ENCODE results near the gene PLCH1.

PLCH1 gene

DNA sequence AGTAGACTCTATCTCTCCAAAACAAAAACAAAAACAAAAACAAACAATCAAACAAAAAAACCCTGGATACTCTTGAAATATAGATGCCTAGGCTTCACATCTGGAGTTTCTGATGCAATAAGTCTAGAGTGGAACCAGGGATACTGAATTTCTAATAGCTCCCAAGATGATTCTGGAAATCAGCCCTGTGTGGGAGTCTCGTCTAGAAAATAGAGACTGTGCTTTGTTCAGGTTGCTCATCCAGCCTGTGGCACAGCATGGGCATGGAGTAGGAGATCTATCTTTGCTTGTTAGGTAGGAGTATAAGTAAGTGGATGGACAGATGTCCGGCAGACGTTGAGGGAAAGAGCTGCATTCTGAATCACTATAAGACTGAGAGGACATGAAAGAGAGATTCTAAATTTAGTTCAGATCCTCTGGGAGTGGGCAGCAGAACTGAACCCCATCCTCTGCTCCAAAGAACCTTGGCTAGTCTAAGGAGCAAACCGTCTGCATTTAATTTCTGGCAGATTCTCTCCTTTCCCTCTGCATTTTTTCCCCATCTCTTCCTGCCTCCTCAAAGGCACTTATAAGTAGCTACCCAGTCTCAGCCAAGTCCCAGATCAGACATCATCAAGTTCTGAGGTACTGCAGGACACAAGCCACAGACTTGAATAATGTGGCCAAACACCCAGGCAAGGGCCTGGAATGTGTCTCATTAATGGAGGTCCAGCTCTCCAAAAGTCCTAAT is 358.8 kb downstream of the PLCH1 start:
- no peak for DNase-seq (ENCODE audit: low read depth)

DNA sequence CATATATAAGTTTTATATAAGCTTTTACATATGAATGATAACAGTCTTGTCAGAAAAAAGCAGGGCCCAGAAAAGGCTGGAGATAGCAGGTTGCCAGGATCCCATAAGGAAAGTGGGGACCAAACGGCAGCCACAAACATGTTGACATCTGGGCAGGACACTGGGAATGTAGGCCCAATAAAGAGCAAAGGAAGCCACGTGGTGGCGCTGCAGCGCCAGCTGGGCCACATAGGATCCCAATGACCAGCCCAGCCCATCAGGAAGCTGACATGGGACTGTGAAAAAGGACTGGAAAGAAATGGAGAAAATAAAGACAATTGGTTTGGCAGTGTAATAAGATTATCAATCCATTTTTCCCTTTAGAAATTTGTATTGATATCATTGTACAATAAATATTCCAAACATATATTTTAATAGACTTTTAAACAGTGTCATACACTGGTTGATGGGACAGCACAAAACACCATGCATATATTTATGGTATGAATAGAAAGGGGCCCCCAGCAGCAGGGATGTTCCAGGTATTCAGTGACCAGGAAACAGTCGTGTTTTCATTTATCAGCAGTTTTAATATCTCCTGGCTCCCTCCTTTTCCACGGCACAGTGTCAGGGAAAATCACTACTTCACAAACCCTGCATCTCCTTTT is 362.4 kb downstream of the PLCH1 start:
- peak; percentile 75 for DNase-seq (ENCODE audit: low read depth)

DNA sequence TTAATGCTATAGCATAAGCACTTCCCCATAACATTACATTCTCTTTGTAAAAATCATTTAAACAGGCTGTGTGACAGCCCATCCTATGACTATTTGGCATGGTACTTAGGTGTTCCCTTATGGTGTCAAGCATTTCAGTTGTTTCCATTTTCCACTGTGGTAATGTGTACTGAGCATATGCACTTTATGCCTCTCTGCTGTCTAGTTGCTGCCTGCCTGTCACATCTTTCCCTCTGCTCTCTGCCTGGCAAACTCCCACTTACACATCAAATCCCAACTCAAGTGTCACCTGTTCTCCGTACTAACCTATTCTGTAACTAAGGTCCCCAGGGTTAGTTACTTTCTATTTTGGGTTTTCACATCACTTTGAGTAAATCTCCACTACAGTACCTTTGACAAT is 367.0 kb downstream of the PLCH1 start:
- no peak for DNase-seq (ENCODE audit: low read depth)

DNA sequence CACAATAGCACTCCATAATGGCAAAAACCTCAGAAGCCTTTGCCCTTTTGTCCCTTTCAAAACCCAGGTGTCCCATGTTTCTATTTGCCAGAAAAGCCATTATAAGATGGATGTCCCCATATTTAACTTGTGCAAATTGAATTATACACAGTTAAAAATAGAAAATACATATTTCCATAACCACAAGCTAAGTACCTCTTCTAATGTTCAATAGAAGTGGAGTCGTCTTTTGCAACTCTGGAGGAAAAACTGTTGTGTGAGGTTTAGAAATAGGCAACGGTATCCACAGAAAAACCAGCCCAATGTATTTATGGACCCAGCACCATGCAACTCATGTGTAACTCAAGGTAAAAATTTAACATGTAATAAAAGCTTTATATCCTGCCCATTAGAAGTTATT is 367.8 kb downstream of the PLCH1 start:
- no peak for DNase-seq (ENCODE audit: low read depth)

DNA sequence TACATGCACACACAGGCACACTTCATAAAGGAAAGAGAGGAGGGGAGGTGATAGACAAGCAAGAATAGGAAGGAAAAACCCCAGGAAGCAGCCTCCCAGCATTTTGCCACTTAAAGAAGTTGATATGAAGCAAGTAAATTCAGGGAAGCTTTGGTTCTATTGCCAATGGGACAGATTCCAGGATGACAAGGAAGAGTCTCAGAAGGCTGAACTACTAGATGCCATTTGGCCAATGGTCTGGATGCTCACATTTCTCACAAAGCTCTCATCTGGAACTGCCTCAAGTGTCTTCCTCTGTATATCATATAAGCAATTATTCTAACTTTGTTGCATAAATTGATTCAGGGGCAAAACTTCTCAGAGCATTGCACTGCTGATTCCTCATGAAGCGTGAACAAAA is 372.6 kb downstream of the PLCH1 start:
- no peak for DNase-seq (ENCODE audit: low read depth)

DNA sequence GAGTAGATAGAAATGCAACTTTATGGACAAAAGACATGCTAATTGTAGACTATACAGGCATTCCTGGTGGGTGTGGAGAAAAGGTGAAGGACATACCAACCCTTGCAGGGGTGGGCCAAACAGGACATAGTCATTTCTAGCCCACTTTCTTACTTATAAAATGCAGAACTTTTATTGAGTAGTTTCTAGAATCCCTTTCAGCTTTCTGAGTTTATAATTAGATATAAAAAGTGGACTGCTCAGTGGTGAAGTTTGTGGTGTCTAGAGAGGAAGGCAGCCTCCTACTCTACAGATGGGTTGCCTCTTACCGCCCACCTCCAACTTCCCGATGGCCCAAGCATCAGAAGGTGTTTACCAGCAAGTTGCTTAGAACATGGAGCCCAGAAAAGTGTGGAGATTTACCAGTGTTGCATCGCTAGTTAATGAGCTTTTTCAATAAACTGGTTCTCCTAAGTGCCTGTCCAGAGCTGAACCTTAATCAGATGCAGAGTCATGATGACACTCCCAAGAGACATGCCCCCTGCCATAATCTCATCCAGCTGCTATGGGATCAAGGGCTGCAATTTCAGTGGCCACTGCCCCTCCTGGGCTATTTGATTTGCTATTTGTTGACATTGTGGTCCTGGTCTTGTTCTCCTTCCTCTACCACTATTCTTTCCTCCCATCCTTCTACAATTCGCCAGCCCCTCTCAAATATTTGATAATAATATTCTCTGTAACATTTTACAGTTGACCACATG is 373.9 kb downstream of the PLCH1 start:
- DNase-seq (ENCODE audit: low read depth), result no peak

DNA sequence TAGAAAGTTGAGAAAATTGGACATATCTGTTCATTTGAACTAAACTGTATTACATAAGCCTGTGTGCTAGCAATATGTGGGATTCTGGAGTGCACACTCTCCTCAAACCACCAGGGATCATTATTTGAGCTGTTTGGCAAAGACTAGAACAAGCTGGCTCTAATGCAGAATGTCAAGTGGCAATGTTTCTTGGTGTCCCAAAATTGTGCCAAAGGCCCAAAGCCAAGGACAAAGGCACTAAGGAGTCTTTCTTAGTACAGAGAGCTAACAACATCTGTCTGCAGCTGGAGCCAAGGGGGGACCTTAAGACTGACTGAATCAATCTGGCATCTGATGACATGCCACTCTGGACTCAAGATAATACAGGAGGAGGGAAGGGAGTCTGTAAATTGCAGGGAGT is 374.7 kb downstream of the PLCH1 start:
- no peak for DNase-seq (ENCODE audit: low read depth)

DNA sequence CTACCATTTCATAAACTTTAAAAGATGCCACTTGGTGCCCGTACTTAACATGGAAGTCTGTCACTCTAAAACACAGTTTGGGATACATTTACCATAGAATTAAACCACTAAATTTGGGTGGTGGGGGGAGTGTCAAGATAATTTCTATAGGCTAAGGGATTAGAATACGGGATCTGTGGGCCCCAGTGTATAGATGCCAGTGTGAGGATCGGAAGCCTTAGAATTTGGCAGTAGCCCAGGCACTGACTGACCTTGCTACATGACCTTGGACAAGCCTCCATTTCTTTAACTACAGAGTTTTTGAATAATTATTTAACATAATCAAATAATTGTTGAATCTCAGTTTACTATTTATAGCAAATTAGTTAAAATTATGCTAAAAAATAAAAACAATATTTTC is 375.1 kb downstream of the PLCH1 start:
- DNase-seq (ENCODE audit: low read depth), result no peak

DNA sequence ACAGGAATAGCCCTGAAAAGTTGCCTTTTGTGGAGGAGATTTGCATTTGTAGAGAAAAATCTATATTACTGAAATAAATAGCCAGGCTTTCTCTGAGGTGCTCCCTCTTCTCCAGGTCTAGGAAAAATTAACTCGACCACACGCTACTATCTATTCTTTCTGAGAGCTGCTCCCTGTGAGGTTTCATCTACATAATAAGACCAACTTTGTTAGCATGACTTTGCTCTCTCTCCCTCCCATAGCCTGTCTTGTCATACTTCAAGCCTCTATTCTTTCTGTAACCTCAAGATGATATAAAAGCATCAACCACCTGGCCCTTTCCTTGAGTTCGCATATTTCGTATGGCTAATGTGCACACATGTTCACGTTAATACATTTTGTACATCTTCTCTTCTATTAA is 375.6 kb downstream of the PLCH1 start:
- DNase-seq (ENCODE audit: low read depth), result no peak

DNA sequence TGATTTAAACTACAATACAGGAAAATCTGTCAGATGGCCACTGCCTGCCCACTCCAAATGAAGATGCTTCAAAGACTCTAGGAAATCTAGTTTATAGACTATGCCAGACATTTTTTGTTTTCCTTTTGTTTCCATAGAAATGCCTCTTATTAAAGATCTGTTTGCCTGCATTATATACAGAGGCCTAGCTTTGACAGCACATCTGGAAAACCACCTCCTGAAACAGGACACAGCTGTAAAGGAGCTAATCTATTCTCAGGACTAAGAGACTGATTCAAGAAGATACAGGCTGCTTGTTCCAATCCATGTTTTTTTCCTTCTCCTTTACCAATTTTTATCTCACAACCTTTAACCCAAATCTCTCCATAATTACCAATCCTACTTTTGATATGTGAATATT is 376.1 kb downstream of the PLCH1 start:
- DNase-seq (ENCODE audit: low read depth), result no peak

DNA sequence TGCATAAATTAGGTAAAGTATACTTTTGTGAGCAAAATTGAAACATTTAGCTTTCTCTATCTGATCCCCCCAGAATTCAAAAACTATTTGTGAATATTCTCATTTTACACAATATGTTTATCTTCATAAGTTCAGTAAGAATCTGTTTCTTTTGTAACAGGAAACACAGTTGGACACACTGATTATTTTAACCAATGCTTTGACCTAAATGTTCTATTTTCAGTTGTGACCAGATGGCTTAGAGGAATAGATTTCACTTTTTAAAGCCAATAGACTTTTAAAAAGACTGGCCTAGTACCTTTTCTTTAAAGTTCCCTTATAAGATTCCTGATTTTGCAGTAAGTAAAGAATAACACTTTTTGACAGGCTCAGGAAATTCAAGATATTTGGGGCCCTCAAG is 377.4 kb downstream of the PLCH1 start:
- DNase-seq (ENCODE audit: low read depth), result no peak

DNA sequence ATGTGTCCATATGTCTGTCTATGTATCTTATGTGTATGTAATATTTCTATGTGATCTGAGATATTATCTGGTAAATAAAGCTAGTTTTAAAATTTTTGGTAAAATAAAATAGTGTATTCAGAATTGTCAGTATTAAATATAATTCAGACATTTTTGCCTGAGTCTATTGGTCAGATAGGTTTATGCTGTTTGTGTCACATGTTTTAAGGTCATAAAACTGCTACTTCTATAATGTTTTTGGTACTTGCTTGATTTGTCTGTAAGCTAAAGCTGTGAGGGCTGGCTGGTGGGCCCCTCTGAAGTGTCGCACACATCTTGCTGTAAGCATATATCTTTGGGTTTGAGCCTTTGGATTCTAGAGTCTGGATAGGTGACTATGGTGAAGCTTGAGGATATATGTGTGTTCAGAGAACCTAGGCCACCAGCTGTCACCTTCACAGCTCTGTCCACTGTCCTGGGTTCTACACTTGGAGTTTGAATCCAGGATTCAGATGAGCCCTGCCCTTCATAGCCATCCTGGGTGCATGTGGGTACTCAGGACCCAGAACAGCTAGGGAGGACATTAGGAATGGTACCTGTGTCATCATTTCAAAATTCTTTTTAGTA is 379.6 kb downstream of the PLCH1 start:
- no peak for DNase-seq (ENCODE audit: low read depth)

DNA sequence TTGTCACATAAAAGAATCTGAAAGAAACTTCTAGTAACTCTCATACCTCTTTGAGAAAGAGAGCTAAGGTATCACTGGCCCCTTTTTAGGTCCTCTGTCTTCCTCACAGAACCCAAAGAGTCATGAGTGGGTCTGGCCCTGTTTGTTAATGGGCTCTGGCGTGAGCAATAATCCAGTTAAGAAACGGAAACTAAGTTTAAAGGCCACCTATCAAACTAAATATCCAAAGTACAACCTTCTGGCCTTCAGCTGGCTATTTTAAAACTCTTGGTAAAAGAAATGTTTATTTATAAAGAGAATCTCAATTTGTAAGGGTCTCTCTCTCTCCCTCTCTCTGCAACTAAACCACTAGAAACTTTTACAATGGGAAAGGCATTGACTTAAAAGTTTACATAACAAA is 380.4 kb downstream of the PLCH1 start:
- no peak for DNase-seq (ENCODE audit: low read depth)

DNA sequence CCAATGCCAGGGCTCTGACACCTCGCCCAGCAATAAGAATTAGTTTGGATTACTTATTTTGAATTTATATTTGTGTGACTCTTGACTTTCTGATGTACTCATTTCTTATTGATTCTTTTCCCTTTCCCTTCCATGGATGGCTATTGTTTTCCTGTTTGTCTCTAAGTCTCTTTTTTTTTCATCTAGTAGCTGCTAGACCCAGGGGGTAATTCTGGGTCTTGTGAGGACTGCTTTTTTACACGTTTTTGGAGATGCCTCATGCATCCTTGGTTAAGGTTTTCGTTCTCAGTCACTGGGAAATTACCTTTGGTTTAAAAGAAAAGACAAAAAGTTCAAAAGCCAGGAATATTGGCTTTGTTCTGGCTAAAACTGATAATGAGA is 381.2 kb downstream of the PLCH1 start:
- DNase-seq (ENCODE audit: low read depth), result no peak

DNA sequence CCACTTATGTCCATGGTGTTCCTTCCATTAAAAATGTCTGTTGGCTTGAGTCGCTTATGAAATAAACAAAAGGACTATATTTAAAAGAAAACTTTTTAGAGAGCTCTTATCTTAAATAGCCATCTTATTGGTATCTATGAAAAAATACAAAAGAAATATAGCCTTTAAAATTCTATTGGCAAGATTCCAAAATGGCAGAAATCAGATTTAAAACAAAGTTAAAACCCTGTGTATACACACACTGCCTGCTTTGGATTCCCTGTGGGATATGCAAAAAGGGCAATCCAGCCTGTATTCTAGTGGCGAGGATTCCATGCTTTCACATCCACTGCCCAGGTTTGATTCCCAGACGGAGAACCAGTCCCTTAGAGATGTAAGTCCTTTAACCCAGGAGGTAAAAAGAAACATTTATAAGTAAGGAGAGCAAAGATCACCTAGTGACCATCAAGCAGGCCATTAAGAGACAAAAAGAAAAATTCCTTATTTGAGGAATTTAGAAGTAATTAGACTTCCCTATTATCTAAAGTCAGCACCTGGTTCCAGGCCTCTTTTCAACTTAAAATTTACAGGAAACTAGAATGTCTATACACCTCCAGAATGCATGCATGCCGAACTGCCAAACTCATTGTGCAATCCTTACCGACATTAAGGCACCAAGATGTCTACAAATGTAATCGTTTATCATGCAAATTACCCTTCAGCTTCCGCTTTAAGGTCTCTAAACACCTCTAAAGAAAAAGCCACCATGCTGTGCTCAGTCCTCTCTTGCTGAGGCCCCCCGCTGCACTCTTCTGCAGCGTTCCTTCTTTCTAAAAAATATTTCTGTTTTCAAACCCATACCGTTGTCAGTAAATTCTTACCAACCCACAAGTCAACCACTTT is 381.8 kb downstream of the PLCH1 start:
- DNase-seq (ENCODE audit: low read depth), result no peak

DNA sequence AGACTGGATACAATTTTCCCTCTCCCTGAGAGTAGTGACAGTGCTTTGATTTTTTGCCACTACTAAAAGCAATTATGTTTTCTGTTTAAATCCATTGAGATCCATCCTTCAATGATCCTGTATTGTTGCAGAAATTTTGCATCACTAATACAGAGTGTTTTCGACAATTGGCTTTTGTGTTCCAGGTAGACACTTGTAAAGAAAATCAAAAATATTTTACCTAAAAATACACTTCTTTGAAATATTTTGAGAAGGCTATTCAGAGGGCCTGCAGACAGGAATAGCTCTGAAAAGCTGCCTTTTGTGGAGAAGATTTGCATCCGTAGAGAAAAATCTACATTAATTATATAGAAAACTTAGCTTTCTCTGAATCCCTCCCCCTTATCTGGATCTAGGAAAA is 384.6 kb downstream of the PLCH1 start:
- no peak for DNase-seq (ENCODE audit: low read depth)

DNA sequence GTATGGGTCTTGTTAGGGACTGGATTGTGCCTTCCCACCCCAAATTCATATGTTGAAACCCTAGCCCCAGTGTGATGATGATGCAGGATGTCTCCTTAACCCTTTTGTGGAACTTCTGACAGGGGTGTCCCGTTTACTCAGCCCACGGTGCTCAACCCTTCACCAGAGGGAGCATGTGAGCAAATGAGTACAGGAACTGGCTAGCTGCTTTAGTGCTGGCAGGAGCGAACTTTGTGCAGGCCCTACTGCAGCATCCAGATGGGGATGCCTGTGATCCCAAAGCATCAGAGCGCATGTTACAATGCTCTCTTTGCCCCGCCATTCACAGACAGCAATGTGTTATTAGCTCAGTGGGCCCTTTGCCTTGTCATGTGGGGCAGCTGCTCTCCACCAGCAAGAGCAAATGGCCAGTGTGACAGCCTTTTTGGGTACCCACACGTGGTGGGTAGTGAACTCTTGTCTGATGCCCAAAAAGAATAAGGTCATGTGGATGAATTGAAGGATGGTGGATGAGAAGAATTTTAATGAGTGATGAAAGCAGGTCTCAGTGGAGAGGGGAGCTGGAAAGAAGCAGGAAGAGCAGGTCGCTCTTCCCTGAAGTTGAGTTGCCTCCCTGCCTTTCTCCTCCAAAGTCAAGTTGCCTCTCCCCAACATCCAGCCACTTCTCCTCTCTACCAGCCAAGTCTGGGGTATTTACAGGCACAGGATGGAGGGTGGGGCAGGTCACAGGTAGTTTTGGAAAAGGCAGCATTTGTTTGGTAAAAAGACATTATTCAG is 388.1 kb downstream of the PLCH1 start:
- peak; percentile 23 for DNase-seq (ENCODE audit: low read depth)

DNA sequence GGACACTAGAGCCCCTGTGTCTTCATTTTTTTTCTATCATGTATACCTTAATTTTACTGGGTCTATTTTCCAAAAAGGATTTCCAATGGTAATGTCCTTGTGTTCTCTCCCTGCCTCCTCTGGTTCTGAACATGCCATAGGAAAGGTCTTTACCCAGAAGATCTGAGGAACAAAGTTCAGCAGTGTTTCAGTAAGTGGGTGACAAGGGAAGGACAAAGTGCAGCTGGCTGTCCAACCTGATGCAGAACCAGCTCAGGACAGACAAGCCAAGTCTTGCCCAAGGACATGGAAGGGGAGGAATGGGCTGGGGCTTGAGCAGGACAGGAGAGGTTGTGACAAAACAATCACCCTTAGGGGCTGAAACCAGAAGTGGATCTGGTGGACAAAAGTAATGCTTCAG is 390.2 kb downstream of the PLCH1 start:
- no peak for DNase-seq (ENCODE audit: low read depth)

DNA sequence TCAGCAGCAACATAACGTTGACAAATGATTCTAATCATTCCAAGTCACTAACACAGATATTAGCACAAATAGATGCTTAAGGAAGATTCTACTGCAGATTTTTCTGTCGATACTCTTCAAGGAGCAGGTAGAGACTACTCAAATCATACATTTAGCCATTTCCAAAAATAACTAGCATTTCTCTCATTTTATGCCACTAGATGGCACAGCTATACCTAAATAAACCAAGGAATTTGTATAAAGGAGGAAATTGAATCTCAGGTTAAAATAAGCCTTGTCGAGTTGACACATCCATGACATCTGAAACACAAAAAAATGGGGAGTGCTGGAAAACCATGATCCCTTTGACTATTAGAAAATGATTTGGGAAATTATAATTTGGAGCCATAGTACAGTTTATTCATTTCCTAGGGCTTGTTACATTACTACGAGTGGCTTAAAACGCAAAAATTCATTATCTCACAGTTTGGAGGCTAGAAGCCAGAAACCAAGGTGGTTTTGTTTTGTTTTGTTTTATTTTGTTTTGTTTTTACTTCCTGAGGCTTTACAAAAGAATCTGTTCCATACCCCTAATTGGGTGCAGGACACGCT is 391.9 kb downstream of the PLCH1 start:
- DNase-seq (ENCODE audit: low read depth), result peak; percentile 62

DNA sequence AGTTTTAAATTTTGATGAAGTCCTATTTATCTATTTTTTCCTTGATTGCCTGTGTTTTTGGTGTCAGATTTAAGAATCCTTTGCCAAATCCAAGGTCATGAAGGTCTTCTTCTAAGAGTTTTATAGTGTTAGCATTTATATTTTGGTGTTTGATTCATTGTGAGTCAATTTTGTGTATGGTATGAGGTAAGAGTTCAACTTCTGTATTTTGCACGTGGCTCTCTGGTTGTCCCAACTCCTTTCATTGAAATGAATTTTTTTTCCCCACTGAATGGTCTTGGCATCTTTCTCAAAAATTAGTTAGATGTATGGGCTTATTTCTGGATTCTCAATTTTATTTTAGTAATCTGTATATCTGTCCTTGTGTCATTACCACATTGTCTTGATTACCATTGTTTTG is 394.3 kb downstream of the PLCH1 start:
- no peak for DNase-seq (ENCODE audit: low read depth)

DNA sequence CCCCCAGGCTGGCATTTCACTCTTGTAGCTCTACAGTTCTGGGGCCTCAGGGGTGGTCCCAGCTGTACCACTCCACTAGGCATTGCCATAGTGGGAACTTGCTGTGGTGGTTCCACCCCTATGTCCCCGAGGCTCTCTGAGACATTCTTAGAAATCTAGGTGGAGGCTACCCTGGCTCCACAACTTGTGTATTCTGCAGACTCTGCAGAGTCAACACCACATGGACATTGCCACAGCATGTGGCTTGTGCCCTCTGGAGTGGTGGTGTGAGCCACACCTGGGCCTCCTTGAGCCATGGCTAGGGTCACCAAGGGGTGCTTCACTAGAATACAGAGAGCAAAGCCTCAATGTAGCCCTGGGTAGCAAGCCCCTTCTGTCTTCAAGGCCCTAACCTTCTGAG is 397.0 kb downstream of the PLCH1 start:
- DNase-seq (ENCODE audit: low read depth), result no peak

Measured in ELR (cell line).